ENCODE results near the gene CYB5RL. TPM values are rescaled to one million over a fixed set of nuclear protein-coding genes. Genes with fewer than 3 reads are reported as not detected.
"Not testable (repeated sequence)": the region's sequence is repeated elsewhere in the genome, so short reads cannot be mapped to it uniquely, and the experiment has no call there.

The CYB5RL gene
- total RNA-seq, 1 donor from 2014 or later = 8.8 TPM

DNA sequence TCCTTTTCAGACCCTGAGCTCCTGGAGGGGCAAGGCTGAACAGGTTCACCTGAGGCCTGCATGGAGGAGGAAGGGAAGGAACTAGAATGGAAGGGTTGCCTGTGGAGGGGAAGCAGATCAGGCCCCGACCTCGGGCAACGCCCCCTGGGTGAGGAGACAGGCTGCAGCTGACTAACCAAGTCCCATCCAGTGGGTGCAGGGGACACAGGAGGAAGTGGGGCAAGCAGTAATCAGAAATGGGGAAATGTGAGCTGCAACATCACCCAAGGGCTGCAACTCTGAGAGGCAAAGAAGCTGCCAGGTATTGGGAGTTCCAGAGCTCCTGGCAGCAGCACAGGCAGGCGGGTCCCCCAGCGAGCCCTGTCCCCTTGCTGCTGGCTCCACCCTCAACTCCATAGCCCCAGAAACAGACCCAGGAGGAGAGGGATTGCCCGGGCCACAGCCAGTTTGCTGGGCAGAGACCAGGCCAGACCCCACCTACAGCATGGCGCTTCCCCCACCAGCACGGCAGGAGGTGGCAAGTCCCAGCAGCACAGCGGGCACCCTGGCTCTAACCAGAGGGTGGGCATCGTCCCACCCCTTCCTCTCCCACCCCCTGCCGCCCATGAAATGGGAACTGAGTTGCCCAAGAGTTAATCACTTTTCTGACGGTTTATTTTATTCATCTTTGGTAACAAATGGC is 38.7 kb upstream of the CYB5RL start:
- Histone ChIP-seq H3K36me3 (peaks cover 62% of the 10 kb centered on the region), H3K27ac (no peak overlapping the region), H3K9me3 (no peaks in the 10 kb centered on the region), H3K4me3 (no peak overlapping the region), H3K4me1 (no peaks in the 10 kb centered on the region), H3K27me3 (no peaks in the 10 kb centered on the region)
- TF ChIP-seq, protein P1, sequence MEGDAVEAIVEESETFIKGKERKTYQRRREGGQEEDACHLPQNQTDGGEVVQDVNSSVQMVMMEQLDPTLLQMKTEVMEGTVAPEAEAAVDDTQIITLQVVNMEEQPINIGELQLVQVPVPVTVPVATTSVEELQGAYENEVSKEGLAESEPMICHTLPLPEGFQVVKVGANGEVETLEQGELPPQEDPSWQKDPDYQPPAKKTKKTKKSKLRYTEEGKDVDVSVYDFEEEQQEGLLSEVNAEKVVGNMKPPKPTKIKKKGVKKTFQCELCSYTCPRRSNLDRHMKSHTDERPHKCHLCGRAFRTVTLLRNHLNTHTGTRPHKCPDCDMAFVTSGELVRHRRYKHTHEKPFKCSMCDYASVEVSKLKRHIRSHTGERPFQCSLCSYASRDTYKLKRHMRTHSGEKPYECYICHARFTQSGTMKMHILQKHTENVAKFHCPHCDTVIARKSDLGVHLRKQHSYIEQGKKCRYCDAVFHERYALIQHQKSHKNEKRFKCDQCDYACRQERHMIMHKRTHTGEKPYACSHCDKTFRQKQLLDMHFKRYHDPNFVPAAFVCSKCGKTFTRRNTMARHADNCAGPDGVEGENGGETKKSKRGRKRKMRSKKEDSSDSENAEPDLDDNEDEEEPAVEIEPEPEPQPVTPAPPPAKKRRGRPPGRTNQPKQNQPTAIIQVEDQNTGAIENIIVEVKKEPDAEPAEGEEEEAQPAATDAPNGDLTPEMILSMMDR (IDR thresholded peaks at IDR 0.05) = no peak
- intact Hi-C loops (cut with DNase I) = no loop called here
- DNase-seq (peak; percentile 79), ATAC-seq (peak; percentile 88)

DNA sequence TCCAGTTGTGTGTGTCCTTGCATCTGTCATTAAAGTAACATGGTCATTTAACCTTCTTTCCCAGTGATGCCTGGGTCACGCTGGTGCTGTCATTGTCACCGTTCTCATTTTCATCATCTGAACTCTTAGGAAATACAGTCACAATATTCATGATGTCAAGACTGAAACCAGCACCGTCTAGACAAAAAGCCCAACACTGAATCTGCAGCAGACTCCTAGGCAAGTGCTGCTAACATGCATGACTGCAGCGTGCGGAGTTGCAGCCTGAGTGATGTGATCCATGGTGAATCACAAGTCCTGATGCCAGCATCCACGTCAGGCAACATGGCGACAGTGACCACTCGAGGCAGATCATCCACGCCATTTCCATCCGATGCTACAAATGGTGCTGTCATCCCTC is 37.8 kb upstream of the CYB5RL start:
- Histone ChIP-seq H3K27ac (no peak overlapping the region), H3K9me3 (no peaks in the 10 kb centered on the region), H3K36me3 (peaks cover 56% of the 10 kb centered on the region), H3K4me1 (no peaks in the 10 kb centered on the region), H3K27me3 (no peaks in the 10 kb centered on the region), H3K4me3 (no peak overlapping the region)
- intact Hi-C loops (cut with DNase I) = no loop called here
- DNase-seq (no peak), ATAC-seq (no peak)
- TF ChIP-seq, protein P1 (IDR thresholded peaks at IDR 0.05) = no peak

DNA sequence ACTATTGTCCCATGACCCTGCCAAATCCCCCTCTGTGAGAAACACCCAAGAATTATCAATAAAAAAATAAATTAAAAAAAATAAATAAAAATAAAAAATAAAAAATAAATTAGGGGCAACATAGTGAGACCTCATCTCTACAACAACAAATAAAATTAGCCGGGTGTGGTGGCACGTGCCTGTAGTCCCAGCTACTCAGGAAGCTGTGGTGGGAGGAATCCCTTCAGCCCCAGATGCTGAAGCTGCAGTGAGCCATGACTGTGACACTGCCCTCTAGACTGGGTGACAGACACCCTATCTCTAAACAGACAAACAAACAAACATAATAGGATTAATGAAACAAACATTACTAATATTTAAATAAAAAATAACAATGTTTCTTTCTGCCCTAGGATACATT is 34.5 kb upstream of the CYB5RL start:
- Histone ChIP-seq H3K4me3 (no peak overlapping the region), H3K36me3 (peaks cover 37% of the 10 kb centered on the region), H3K4me1 (no peaks in the 10 kb centered on the region), H3K27ac (no peak overlapping the region), H3K27me3 (no peaks in the 10 kb centered on the region), H3K9me3 (no peaks in the 10 kb centered on the region)
- intact Hi-C loops (cut with DNase I) = no loop called here
- TF ChIP-seq, protein P1 (IDR thresholded peaks at IDR 0.05) = no peak
- DNase-seq (no peak), ATAC-seq (no peak)

DNA sequence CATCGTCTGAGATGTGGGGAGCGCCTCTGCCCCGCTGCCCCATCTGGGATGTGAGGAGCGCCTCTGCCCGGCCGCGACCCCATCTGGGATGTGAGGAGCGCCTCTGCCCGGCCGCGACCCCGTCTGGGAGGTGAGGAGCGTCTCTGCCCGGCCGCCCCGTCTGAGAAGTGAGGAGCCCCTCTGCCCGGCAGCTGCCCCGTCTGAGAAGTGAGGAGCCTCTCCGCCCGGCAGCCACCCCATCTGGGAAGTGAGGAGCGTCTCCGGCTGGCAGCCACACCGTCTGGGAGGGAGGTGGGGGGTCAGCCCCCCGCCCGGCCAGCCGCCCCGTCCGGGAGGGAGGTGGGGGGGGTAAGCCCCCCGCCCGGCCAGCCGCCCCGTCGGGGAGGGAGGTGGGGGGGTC is 33.4 kb upstream of the CYB5RL start:
- H3K4me1 ChIP-seq; H3K27me3 ChIP-seq; intact Hi-C loops (cut with DNase I); ATAC-seq; H3K27ac ChIP-seq; H3K4me3 ChIP-seq; H3K9me3 ChIP-seq; DNase-seq: not testable (repeated sequence)
- H3K36me3 ChIP-seq = peaks cover 27% of the 10 kb centered on the region

DNA sequence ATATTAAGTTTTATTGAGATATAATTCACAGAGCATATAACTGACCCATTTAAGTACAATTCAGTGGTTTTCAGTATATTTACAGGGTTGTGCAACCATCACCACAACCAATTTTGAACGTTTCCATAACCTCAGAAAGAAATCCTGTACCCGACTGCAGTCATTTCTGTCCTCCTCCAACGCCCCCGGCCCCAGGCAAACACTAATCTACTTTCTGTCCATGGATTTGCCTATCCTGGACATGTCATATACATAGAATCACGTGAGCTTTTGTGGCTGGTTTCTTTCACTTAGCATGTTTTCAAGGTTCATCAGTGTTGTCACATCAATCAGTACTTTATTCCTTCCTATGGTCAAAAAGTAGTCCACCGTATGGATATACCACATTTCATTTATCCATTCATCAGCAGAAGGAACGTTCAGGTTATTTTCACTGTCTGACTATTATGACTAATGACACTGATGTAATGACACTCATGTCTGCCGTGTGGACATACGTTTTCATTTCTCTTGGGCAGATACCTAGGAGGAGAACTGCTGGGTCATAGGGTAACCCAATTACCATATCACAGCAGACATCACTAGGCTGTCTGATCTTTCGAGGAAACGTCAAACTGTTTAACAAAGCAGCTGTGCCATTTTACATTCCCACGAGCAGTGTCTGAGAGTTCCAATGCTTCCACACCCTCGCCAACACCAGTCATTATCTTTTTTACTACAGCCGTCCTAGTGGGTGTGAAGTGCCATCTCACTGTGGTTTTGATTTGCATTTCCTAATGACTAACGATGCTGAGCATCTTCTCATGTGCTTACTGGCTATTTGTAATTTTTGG is 30.9 kb upstream of the CYB5RL start:
- TF ChIP-seq, protein P1 (IDR thresholded peaks at IDR 0.05) = no peak

DNA sequence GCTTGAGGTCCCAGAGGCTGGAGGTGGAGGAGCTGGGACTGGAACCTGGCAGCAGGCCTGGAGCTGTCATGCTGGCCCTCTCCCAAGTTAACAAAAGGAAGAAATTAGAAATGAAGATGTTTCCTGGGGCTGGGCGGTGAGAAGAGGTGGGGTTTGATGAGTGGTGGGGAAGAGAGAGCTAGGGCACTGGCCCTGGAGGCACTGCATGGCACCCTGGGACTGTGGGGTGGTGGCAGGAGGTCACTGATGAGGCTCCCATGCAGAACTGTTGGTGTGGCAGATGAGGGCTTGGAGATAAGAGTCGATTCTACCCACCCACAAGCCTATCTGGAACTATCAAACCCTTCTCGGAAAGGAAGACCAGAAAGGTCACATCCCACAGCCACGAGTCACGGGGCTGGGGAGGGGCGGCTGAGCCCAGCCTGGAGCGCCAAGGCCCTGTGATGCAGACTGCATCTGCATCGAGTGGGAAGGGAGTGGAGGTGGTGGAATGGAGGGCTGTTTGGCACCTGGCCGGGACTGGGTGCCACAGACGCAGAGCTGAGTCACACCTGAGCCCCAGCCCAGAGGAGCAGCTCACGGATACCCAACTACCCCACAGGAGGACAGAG is 29.6 kb upstream of the CYB5RL start:
- TF ChIP-seq, protein P1 (IDR thresholded peaks at IDR 0.05) = no peak
- Histone ChIP-seq H3K27ac (no peak overlapping the region), H3K36me3 (peaks cover 5% of the 10 kb centered on the region), H3K9me3 (no peaks in the 10 kb centered on the region), H3K4me3 (no peak overlapping the region), H3K27me3 (no peaks in the 10 kb centered on the region), H3K4me1 (no peaks in the 10 kb centered on the region)
- no peak for DNase-seq
- intact Hi-C loops (cut with DNase I) = no loop called here
- peak; percentile 41 for ATAC-seq

More for the DNA sequence above, 30.9 kb upstream of the CYB5RL start:
- Histone ChIP-seq H3K27ac (no peak overlapping the region), H3K27me3 (no peaks in the 10 kb centered on the region), H3K4me1 (no peaks in the 10 kb centered on the region), H3K9me3 (no peaks in the 10 kb centered on the region), H3K4me3 (no peak overlapping the region), H3K36me3 (peaks cover 2% of the 10 kb centered on the region)
- DNase-seq = no peak
- intact Hi-C loops (cut with DNase I) = no loop called here
- ATAC-seq = no peak

All from upper lobe of right lung (tissue), 1 donor.